GM12874 (cell line): Measurements from ENCODE around the gene MAP2K7.
A peak's percentile ranks its signal among the peaks of the same experiment; 100 is the strongest.

Experiments
- CTCF ChIP-seq: IDR thresholded peaks from 2 replicates; pipeline ENCODE4 v1.5.1; 2011; ENCODE audit warnings: low read depth, mild to moderate bottlenecking, control low read depth, low read length, moderate library complexity; ENCODE audit not compliant: insufficient read depth

MAP2K7 gene

GRCh38 chr19:7928741-7929701 lies 25.3 kb downstream of the MAP2K7 start:
- TF ChIP-seq CTCF, result peak; percentile 67

GRCh38 chr19:7930765-7931164 lies 27.1 kb downstream of the MAP2K7 start:
- TF ChIP-seq CTCF, result no peak

GRCh38 chr19:7931221-7932061 lies 27.8 kb downstream of the MAP2K7 start:
- no peak for TF ChIP-seq CTCF

- no peak for TF ChIP-seq CTCF
Observed at GRCh38 chr19:7932276-7932929, 28.7 kb downstream of the MAP2K7 start.

- no peak for TF ChIP-seq CTCF
Observed at GRCh38 chr19:7932930-7933300, 29.2 kb downstream of the MAP2K7 start.

- TF ChIP-seq CTCF, result peak; percentile 24; the same call in 1 of the 2 replicates
Observed at GRCh38 chr19:7933411-7933810, 29.7 kb downstream of the MAP2K7 start.
